Prostate gland (tissue), 2 donors: ENCODE data around the gene TRIP4. TPM values are rescaled to one million over a fixed set of nuclear protein-coding genes. Genes with fewer than 3 reads are reported as not detected.

ENCODE experiments used
- DNase-seq: peaks from one replicate; pipeline ENCODE4 v3.0.0-alpha.2; 2019; ENCODE audit warnings: low spot score
- H3K27ac ChIP-seq, 2 donors: fragments of 200-600 bp; sonication (generic); 2 replicates each; pipeline ENCODE4 v1.5.1; 2017 to 2019
- H3K27me3 ChIP-seq: fragments of 200-600 bp; sonication (generic); replicated peaks from 2 replicates; pipeline ENCODE4 v1.5.1; 2019; ENCODE audit not compliant: insufficient read depth
- H3K36me3 ChIP-seq, 2 donors: fragments of 200-600 bp; sonication (generic); 1 replicate in 1 of 2; 2 replicates in 1 of 2; pipeline versions ENCODE4 v1.5.1 to v1.8.1; 2017 to 2019
- H3K4me1 ChIP-seq: fragments of 200-600 bp; sonication (generic); replicated peaks from 2 replicates; pipeline ENCODE4 v1.5.1; 2019
- H3K4me3 ChIP-seq, 2 donors: fragments of 200-600 bp; sonication (generic); 2 replicates each; pipeline ENCODE4 v1.5.1; 2017 to 2019
- H3K9me3 ChIP-seq: fragments of 200-600 bp; sonication (generic); 2 replicates; pipeline ENCODE4 v1.5.1; 2017
- POLR2A ChIP-seq: fragments of 450-650 bp; IDR thresholded peaks from one replicate; pipeline ENCODE4 v1.6.1; 2016; ENCODE audit warnings: antibody characterized with exemption, mild to moderate bottlenecking
- POLR2AphosphoS5 ChIP-seq: sonication (generic); formaldehyde crosslinking; IDR thresholded peaks from one replicate; pipeline ENCODE4 v1.6.1; 2017; ENCODE audit warnings: antibody characterized with exemption
- WGBS: methylation state at CpG from one replicate; pipeline ENCODE4 v1.1.5; 2018; 5-methylcytosine and 5-hydroxymethylcytosine counted together
- intact Hi-C: fragments of 100-400 bp; cut with DNase I; formaldehyde crosslinking; loops from one replicate; pipeline ENCODE4 v1.14.2; 2022
- small RNA-seq, 2 donors: library from RNA; depleted of rRNA; stranded (forward); fragments of <200 nt; gene quantifications; one replicate each; pipeline ENCODE3, GENCODE V24; 2016
- total RNA-seq, 2 donors: library from RNA; depleted of rRNA; stranded (reverse); fragments of >200 nt; gene quantifications; one replicate each; pipeline ENCODE4 v1.1.0, GENCODE V29; 2016
- TF ChIP-seq, protein P1 (sequence below), 4 experiments: fragments of 200-600 bp in 2 of 4; fragments of 450-650 bp in 2 of 4; sonication (generic) in 2 of 4; IDR thresholded peaks; 1 replicate in 3 of 4; 2 replicates in 1 of 4; pipeline ENCODE4 v1.5.1; 2016 to 2019; ENCODE audit warnings: antibody characterized with exemption in 4 of 4, mild to moderate bottlenecking in 2 of 4, moderate library complexity in 2 of 4

The TRIP4 gene
- total RNA-seq, 2 donors from 2014 or later = 14.6 to 17.6 TPM

DNA sequence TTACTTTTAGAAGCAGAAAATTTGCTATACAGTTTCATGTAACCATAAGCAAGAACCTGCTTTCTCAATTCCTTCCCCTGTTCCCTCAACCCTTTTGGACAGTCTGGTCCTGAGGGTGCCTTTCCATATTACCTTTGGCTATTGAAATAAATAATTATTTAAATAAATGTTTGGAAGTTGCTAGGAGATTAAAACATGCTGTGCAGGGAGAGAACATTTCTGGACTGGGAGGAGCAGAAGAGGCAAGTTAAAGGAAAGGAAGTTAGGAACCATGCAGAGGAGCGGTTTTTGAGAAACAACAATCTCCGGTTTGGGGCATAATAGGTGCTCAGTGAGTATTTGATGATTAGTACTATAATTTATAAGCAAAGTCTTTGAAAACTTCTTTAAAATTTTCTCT, 114.5 kb downstream of the TRIP4 start:
- intact Hi-C loops = no loop called here
- no peak for TF ChIP-seq POLR2AphosphoS5
- 83% methylated on average over 2 of the region's 2 CpGs for WGBS
- Histone ChIP-seq H3K27ac (peak overlapping the region in 1 of 2 donors; percentile 2), H3K27me3 (no peaks in the 10 kb centered on the region), H3K36me3 (no peaks in the 10 kb centered on the region), H3K4me3 (no peak overlapping the region), H3K4me1 (peaks cover 2% of the 10 kb centered on the region), H3K9me3 (no peaks in the 10 kb centered on the region)
- DNase-seq = no peak

DNA sequence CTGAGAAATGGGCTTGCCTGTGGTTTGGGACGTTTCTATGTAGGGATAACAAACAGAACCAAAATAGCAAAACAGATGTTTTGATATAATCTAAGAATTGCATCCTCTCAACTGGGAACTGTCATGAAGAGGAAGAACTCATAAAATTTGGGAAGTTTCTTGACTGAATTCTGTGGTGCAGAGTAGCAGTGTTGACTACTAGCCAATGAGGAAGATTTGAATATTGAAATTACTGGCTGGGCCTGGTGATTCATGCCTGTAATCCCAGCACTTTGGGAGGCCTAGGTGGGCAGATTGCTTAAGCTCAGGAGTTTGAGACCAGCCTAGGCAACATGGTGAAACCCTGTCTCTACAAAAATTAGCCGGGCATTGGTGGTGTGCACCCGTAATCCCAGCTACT, 114.9 kb downstream of the TRIP4 start:
- Histone ChIP-seq H3K36me3 (no peaks in the 10 kb centered on the region), H3K4me1 (peaks cover 2% of the 10 kb centered on the region), H3K27ac (peak overlapping the region in 1 of 2 donors; percentile 2), H3K9me3 (no peaks in the 10 kb centered on the region), H3K4me3 (no peak overlapping the region), H3K27me3 (no peaks in the 10 kb centered on the region)
- DNase-seq = no peak
- 81% methylated on average over 3 of the region's 3 CpGs for WGBS
- TF ChIP-seq POLR2A = no peak
- no peak for TF ChIP-seq POLR2AphosphoS5
- TF ChIP-seq, protein P1, sequence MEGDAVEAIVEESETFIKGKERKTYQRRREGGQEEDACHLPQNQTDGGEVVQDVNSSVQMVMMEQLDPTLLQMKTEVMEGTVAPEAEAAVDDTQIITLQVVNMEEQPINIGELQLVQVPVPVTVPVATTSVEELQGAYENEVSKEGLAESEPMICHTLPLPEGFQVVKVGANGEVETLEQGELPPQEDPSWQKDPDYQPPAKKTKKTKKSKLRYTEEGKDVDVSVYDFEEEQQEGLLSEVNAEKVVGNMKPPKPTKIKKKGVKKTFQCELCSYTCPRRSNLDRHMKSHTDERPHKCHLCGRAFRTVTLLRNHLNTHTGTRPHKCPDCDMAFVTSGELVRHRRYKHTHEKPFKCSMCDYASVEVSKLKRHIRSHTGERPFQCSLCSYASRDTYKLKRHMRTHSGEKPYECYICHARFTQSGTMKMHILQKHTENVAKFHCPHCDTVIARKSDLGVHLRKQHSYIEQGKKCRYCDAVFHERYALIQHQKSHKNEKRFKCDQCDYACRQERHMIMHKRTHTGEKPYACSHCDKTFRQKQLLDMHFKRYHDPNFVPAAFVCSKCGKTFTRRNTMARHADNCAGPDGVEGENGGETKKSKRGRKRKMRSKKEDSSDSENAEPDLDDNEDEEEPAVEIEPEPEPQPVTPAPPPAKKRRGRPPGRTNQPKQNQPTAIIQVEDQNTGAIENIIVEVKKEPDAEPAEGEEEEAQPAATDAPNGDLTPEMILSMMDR (IDR thresholded peaks at IDR 0.05) = no peak
- intact Hi-C loops = no loop called here

DNA sequence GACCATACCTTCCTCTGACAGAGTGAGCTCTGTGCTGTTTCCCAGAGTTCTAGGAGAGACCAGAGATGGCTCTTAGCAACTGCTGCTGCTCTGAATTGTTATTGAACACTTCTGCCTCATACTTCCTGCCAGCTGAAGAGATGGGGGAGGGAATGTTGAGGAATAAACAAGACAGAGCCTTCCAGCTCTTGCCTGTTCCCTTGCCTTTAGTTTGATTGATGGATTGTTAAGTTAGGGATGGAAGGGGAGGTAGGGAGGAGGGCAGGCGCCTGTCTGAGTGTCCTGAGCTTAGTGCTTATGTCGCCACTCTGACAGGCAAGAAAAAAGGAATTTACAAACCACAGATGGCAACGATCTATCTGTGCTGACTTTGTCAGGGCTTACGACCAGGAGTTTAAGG, 115.6 kb downstream of the TRIP4 start:
- Histone ChIP-seq H3K27ac (peak overlapping the region; percentile 19 to 20), H3K9me3 (no peaks in the 10 kb centered on the region), H3K36me3 (no peaks in the 10 kb centered on the region), H3K4me1 (peaks cover 2% of the 10 kb centered on the region), H3K4me3 (no peak overlapping the region), H3K27me3 (no peaks in the 10 kb centered on the region)
- no peak for DNase-seq
- 14% methylated on average over 4 of the region's 4 CpGs for WGBS
- TF ChIP-seq POLR2AphosphoS5 = no peak
- TF ChIP-seq, protein P1 (IDR thresholded peaks at IDR 0.05) = no peak
- TF ChIP-seq POLR2A = no peak
- intact Hi-C loops = no loop called here

DNA sequence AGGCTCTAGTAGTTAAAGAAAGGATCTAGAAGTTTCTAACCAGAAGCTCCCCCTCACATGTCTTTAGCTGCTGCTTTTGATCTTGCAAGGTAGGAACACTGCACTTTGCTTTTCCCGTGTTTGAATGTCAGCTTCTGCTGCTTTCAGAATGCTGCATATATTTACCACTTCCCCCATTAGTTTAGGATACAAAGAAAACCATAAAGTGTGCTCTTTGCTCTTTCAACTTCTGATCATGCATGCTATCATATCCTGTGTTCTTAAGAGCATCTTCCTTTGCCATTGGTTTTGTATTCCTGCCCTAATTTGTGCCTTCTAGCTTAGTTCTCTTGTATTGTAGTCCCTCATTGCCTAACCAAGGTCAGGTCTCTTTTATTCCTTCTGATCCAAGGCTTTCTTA, 116.0 kb downstream of the TRIP4 start:
- H3K27me3 ChIP-seq = no peaks in the 10 kb centered on the region
- 7% methylated on average over 1 of the region's 1 CpG for WGBS
- peak overlapping the region; percentile 19 to 20 for H3K27ac ChIP-seq
- DNase-seq = no peak
- peaks cover 2% of the 10 kb centered on the region for H3K4me1 ChIP-seq
- no peaks in the 10 kb centered on the region for H3K9me3 ChIP-seq
- no peak overlapping the region for H3K4me3 ChIP-seq
- intact Hi-C loops = no loop called here
- H3K36me3 ChIP-seq = no peaks in the 10 kb centered on the region
- TF ChIP-seq POLR2A = no peak
- no peak for TF ChIP-seq POLR2AphosphoS5
- TF ChIP-seq, protein P1 (IDR thresholded peaks at IDR 0.05) = no peak

Small RNA genes within 50 kb of the gene (small RNA-seq; reads per million reads assigned to genes)
- gene RF00019 (0 reads per million in 2 donors), gene RF00554 (0 reads per million in 2 donors)

Other genes starting within 250 kb of the TRIP4 start
- gene SNX22, start 236.1 kb upstream of the TRIP4 start, total RNA-seq = 10 to 100 TPM; 12.2 to 15.9 TPM
- 100 to 1,000 TPM; 372 to 624 TPM for gene PPIB, start 224.8 kb upstream of the TRIP4 start, total RNA-seq
- gene CSNK1G1, start 31.7 kb upstream of the TRIP4 start, total RNA-seq = 10 to 100 TPM in 1 of 2 donors, 1 to 10 TPM in 1; 9.2 to 20.6 TPM
- 1 to 10 TPM; 4.8 to 5.5 TPM for gene PCLAF, start 6.4 kb upstream of the TRIP4 start, total RNA-seq
- 10 to 100 TPM; 29.1 to 45.7 TPM for gene ZNF609, start 72.7 kb downstream of the TRIP4 start, total RNA-seq